T-helper 17 cell (primary cell): ENCODE results near the gene ADD2. TPM values are rescaled to one million over a fixed set of nuclear protein-coding genes. Genes with fewer than 3 reads are reported as not detected.

ENCODE experiments used
- total RNA-seq, 4 donors: library from RNA in 2 of 4; stranded (reverse) in 2 of 4; gene quantifications; one replicate each; pipeline ENCODE4 v1.2.3 and lab custom pipeline; 2022 to 2026

The ADD2 gene
- total RNA-seq, 2 donors from 2014 or later = 0.34 to 1.3 TPM

Other genes with a start within 250 kb of the ADD2 start
- 1 to 10 TPM; 1.9 to 3.8 TPM for gene TGFA, start 214.4 kb downstream of the ADD2 start, total RNA-seq
- not detected for gene FIGLA, start 22.4 kb upstream of the ADD2 start, total RNA-seq
- under 1 TPM in 1 of 2 donors, not detected in 1; 0.15 TPM for gene CLEC4F, start 52.4 kb upstream of the ADD2 start, total RNA-seq
- gene CD207, start 67.6 kb upstream of the ADD2 start, total RNA-seq = under 1 TPM in 1 of 2 donors, not detected in 1; 0.23 TPM
- gene VAX2, start 132.4 kb upstream of the ADD2 start, total RNA-seq = not detected
- not detected for gene ATP6V1B1, start 167.7 kb upstream of the ADD2 start, total RNA-seq
- under 1 TPM; 0.34 to 0.80 TPM for gene ANKRD53, start 210.4 kb upstream of the ADD2 start, total RNA-seq
- gene TEX261, start 226.7 kb upstream of the ADD2 start, total RNA-seq = 10 to 100 TPM; 30.0 to 31.3 TPM